Erythroblast (primary cell): Measurements from ENCODE around the gene KIF1A.

ENCODE experiments used
- GATA1 ChIP-seq: IDR thresholded peaks from 2 replicates; pipeline ENCODE4 v1.6.1; 2011; ENCODE audit warnings: low read depth, mild to moderate bottlenecking, control low read depth, low read length, moderate library complexity
- POLR2A ChIP-seq: IDR thresholded peaks from 2 replicates; pipeline ENCODE4 v1.6.1; 2011; ENCODE audit warnings: mild to moderate bottlenecking, low read length

DNA sequence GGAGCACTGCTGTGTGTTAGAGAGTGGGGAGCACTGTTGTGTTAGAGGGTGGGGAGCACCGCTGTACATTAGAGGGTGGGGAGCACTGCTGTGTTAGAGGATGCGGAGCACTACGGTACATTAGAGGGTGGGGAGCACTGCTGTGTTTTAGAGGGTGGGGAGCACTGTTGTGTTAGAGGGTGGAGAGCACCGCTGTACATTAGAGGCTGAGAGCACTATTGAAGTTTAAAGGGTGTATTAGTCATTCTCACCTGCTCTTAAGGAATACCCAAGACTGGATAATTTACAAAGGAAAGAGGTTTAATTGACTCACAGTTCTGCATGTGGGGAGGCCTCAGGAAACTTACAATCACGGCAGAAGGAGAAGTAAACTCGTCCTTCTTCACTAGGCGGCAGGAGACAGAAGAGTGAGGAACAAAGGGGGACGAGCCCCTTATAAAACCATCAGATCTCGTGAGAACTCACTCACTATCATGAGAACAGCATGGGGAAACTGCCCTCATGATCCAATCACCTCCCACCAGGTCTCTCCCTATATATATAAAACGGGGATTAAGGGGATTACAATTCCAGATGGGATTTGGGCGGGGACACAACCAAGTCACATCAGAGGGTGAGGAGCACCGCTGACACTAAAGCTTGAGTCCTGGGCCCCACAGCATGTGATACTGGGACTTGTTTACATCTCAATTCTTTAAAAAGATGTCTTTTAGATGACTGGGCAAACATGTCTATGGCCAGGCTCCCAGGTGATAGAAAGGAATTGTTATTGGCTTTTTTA lies 29.1 kb upstream of the KIF1A start:
- TF ChIP-seq POLR2A (no peak), GATA1 (no peak)
